GM12872 (cell line): ENCODE measurements around the gene EPN1.

Experiments
- CTCF ChIP-seq: IDR thresholded peaks from 3 replicates; pipeline ENCODE4 v1.5.1; 2011; ENCODE audit warnings: low read depth, mild to moderate bottlenecking, low read length, moderate library complexity; ENCODE audit not compliant: insufficient read depth

EPN1 gene

GRCh38 chr19:55643003-55643886 is 31.8 kb upstream of the EPN1 start, which contains the start of gene ZNF581:
Gene ZNF581, plus strand, starts transcription at chr19:55643649. Its CDS starts 923 bp downstream, at chr19:55644572.
- TF ChIP-seq CTCF, result no peak

GRCh38 chr19:55643887-55644176 is 31.2 kb upstream of the EPN1 start:
- no peak for TF ChIP-seq CTCF

GRCh38 chr19:55644191-55644833 is 30.7 kb upstream of the EPN1 start:
- TF ChIP-seq CTCF, result no peak

GRCh38 chr19:55644842-55645511 is 30.0 kb upstream of the EPN1 start:
- no peak for TF ChIP-seq CTCF

- no peak for TF ChIP-seq CTCF
Observed at GRCh38 chr19:55645512-55645881, 29.5 kb upstream of the EPN1 start.

- TF ChIP-seq CTCF, result no peak
Observed at GRCh38 chr19:55646889-55647731, 27.9 kb upstream of the EPN1 start.
